Measurements from ENCODE around the gene ZNF611.
"Not testable (repeated sequence)": the region's sequence is repeated elsewhere in the genome, so short reads cannot be mapped to it uniquely, and the experiment has no call there.

ZNF611 gene

GRCh38 chr19:52679598-52679997 lies 55.2 kb downstream of the ZNF611 start:
- ATAC-seq, result no peak
- Mint-ChIP-seq H3K27me3 (no peaks in the 10 kb centered on the region), H3K27ac (no peak overlapping the region), H3K9me3 (peaks cover 22% of the 10 kb centered on the region), H3K4me1 (peaks cover 3% of the 10 kb centered on the region), H3K36me3 (ENCODE audit: low read depth) (peaks cover 55% of the 10 kb centered on the region), H3K4me3 (no peak overlapping the region)
- DNase-seq, result no peak

DNA sequence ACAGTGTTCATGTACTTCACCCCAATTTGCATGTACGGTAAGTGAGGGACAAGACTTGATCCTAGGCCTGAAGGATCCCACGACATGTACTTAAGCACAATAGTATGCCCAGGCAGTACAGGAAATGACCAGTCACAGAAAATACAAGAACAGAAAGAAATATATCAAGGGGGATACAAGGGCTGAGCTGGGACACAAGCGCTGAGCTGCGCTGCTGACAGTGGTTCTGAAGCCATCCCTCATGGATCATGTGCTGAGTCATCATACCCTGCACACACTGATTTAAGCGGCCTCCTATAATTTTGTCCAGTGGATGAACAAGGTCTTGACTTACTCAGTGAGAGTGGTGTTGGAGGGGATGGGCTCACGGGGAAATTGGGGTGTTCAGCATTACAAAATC lies 59.6 kb downstream of the ZNF611 start:
- H3K27ac Mint-ChIP-seq, DNase-seq, H3K4me1 Mint-ChIP-seq, ATAC-seq, H3K4me3 Mint-ChIP-seq, H3K27me3 Mint-ChIP-seq: not testable (repeated sequence)
- peaks cover 66% of the 10 kb centered on the region for H3K36me3 Mint-ChIP-seq (ENCODE audit: low read depth)
- H3K9me3 Mint-ChIP-seq, result peaks cover 17% of the 10 kb centered on the region

DNA sequence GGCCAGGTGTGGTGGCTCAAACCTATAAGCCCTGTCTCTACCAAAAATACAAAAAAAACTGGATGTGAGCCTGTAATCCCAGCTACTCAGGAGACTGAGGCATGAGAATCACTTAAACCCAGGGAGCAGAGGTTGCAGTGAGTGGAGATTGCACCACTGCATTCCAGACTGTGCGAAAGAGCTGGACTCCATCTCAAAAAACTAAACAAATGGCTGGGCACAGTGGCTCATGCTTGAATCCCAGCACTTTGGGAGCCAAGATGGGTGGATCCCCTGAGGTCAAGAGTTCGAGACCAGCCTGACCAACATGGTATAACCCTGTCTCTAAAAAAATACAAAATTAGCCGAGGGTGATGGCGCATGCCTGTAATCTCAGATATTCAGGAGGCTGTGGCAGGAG lies 61.8 kb downstream of the ZNF611 start:
- H3K4me1 Mint-ChIP-seq, result peaks cover 4% of the 10 kb centered on the region
- H3K36me3 Mint-ChIP-seq (ENCODE audit: low read depth), result peaks cover 69% of the 10 kb centered on the region
- H3K27me3 Mint-ChIP-seq, result no peaks in the 10 kb centered on the region
- no peak overlapping the region for H3K4me3 Mint-ChIP-seq
- H3K9me3 Mint-ChIP-seq, result peaks cover 21% of the 10 kb centered on the region
- H3K27ac Mint-ChIP-seq, result no peak overlapping the region
- no peak for DNase-seq
- no peak for ATAC-seq

GRCh38 chr19:52670046-52670445 lies 64.8 kb downstream of the ZNF611 start:
- H3K4me3 Mint-ChIP-seq, result no peak overlapping the region

GRCh38 chr19:52669586-52669985 lies 65.3 kb downstream of the ZNF611 start:
- no peaks in the 10 kb centered on the region for H3K27me3 Mint-ChIP-seq
- no peak overlapping the region for H3K4me3 Mint-ChIP-seq
- H3K36me3 Mint-ChIP-seq (ENCODE audit: low read depth), result peaks cover 67% of the 10 kb centered on the region
- H3K4me1 Mint-ChIP-seq, result peaks cover 4% of the 10 kb centered on the region
- DNase-seq (no peak), ATAC-seq (no peak)
- peaks cover 4% of the 10 kb centered on the region for H3K9me3 Mint-ChIP-seq
- no peak overlapping the region for H3K27ac Mint-ChIP-seq

More at GRCh38 chr19:52670046-52670445, 64.8 kb downstream of the ZNF611 start:
- Mint-ChIP-seq H3K27ac (no peak overlapping the region), H3K27me3 (no peaks in the 10 kb centered on the region), H3K4me1 (peaks cover 4% of the 10 kb centered on the region), H3K36me3 (ENCODE audit: low read depth) (peaks cover 68% of the 10 kb centered on the region), H3K9me3 (peaks cover 8% of the 10 kb centered on the region)
- no peak for ATAC-seq
- DNase-seq, result no peak

- no peak overlapping the region for H3K27ac Mint-ChIP-seq
- no peaks in the 10 kb centered on the region for H3K27me3 Mint-ChIP-seq
- DNase-seq, result no peak
- peaks cover 64% of the 10 kb centered on the region for H3K36me3 Mint-ChIP-seq (ENCODE audit: low read depth)
- no peak overlapping the region for H3K4me3 Mint-ChIP-seq
- no peak for ATAC-seq
- no peaks in the 10 kb centered on the region for H3K4me1 Mint-ChIP-seq
- H3K9me3 Mint-ChIP-seq, result peaks cover 4% of the 10 kb centered on the region
Measured at GRCh38 chr19:52667972-52668371, 66.9 kb downstream of the ZNF611 start.

DNA sequence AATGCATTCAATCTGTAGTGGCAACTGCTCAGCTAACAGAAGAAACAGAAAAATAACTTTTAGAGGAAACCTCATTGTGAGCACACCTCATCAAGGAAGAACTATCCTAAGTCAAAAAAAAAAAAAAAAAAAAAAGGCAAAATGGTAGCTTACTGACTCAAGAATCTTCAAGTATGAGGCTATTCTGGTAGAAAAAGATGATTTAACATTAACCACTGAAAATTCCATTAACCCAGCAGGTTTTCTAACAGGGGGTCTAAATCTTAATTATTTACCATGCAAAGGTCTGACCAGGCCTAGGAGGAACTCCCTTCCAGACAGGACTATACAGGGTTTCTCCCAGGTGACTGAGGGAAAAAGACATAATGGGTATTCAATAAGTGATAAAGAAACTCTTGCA lies 68.3 kb downstream of the ZNF611 start:
- no peak for DNase-seq
- Mint-ChIP-seq H3K4me1 (peaks cover 8% of the 10 kb centered on the region), H3K27me3 (no peaks in the 10 kb centered on the region), H3K9me3 (peaks cover 10% of the 10 kb centered on the region), H3K27ac (no peak overlapping the region), H3K36me3 (ENCODE audit: low read depth) (peaks cover 64% of the 10 kb centered on the region), H3K4me3 (no peak overlapping the region)
- no peak for ATAC-seq

DNA sequence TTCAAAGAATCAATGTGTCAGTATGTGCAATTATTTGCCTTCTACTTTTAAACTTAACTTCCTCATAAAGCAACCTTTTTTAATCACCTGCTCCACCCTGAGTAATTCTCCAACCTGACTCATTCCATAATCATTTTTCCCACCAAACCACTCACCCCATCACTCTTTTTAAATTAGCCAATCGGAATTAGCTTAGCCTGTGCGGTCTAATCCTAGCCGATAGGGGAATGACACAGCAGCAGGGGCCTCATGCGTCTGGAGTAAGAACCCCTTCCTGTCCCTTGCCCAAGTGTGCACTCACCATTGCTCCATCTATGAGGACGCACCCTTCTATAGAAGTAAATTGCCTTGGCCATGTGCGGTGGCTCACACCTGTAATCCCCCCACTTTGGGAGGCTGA lies 69.3 kb downstream of the ZNF611 start:
- H3K9me3 Mint-ChIP-seq, result peaks cover 10% of the 10 kb centered on the region
- H3K27ac Mint-ChIP-seq, result no peak overlapping the region
- ATAC-seq (no peak), DNase-seq (no peak)
- no peak overlapping the region for H3K4me3 Mint-ChIP-seq
- peaks cover 9% of the 10 kb centered on the region for H3K4me1 Mint-ChIP-seq
- peaks cover 67% of the 10 kb centered on the region for H3K36me3 Mint-ChIP-seq (ENCODE audit: low read depth)
- H3K27me3 Mint-ChIP-seq, result no peaks in the 10 kb centered on the region

DNA sequence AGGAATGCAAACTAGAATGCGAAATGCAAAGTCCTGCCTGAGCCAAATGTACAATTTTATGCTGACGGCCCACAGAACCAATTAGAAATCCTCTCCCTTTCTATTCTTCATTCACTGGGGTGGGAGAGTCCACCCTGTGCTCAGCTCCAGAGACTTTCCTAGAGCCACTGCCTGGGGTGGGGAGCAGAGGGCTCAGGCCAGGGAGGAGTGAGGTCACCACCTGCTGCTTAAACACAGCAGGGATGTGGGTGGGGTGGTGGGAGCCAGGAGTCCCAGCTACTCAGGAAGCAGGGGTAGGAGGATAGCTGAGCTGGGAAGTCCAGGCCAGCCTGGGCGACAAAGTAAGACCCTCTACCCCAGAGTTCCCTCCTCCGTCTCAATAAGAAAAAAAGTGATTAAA lies 69.8 kb downstream of the ZNF611 start:
- DNase-seq (no peak), ATAC-seq (no peak)
- Mint-ChIP-seq H3K27ac (no peak overlapping the region), H3K4me3 (no peak overlapping the region), H3K36me3 (ENCODE audit: low read depth) (peaks cover 69% of the 10 kb centered on the region), H3K27me3 (no peaks in the 10 kb centered on the region), H3K4me1 (peaks cover 9% of the 10 kb centered on the region), H3K9me3 (peaks cover 8% of the 10 kb centered on the region)

- DNase-seq (no peak), ATAC-seq (no peak)
- Mint-ChIP-seq H3K27ac (no peak overlapping the region), H3K4me1 (peaks cover 12% of the 10 kb centered on the region), H3K36me3 (ENCODE audit: low read depth) (peaks cover 69% of the 10 kb centered on the region), H3K27me3 (no peaks in the 10 kb centered on the region), H3K9me3 (peaks cover 9% of the 10 kb centered on the region), H3K4me3 (no peak overlapping the region)
Measured at GRCh38 chr19:52664461-52664860, 70.4 kb downstream of the ZNF611 start.

GRCh38 chr19:52662631-52663030 lies 72.2 kb downstream of the ZNF611 start:
- no peak overlapping the region for H3K4me3 Mint-ChIP-seq
- DNase-seq, result no peak
- peaks cover 12% of the 10 kb centered on the region for H3K9me3 Mint-ChIP-seq
- no peak for ATAC-seq
- H3K27ac Mint-ChIP-seq, result no peak overlapping the region
- peaks cover 15% of the 10 kb centered on the region for H3K4me1 Mint-ChIP-seq
- peaks cover 79% of the 10 kb centered on the region for H3K36me3 Mint-ChIP-seq (ENCODE audit: low read depth)
- H3K27me3 Mint-ChIP-seq, result no peaks in the 10 kb centered on the region

DNA sequence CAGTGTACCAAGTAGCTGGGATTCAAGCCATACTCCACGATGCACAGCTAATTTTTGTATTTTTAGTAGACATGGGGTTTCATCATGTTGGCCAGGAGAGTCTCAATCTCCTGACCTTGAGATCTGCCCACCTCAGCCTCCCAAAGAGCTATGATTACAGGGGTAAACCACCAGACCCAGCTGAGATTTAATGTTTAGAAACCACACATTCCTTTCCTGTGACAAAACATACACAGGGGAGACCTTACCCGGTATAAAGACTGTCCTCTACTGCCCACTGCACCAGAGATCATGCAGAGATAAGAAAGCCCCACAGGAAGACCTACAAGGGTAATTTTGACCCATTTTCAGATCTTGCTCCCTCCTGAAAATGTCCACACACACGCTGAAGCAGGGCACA lies 73.9 kb downstream of the ZNF611 start:
- no peak for DNase-seq
- peaks cover 78% of the 10 kb centered on the region for H3K36me3 Mint-ChIP-seq (ENCODE audit: low read depth)
- H3K27ac Mint-ChIP-seq, result no peak overlapping the region
- no peak for ATAC-seq
- no peaks in the 10 kb centered on the region for H3K27me3 Mint-ChIP-seq
- H3K4me3 Mint-ChIP-seq, result no peak overlapping the region
- peaks cover 15% of the 10 kb centered on the region for H3K4me1 Mint-ChIP-seq
- peaks cover 19% of the 10 kb centered on the region for H3K9me3 Mint-ChIP-seq

GRCh38 chr19:52659013-52659412 lies 75.8 kb downstream of the ZNF611 start:
- Mint-ChIP-seq H3K27me3 (no peaks in the 10 kb centered on the region), H3K36me3 (ENCODE audit: low read depth) (peaks cover 84% of the 10 kb centered on the region), H3K4me3 (no peak overlapping the region), H3K4me1 (peaks cover 15% of the 10 kb centered on the region), H3K27ac (no peak overlapping the region), H3K9me3 (peaks cover 25% of the 10 kb centered on the region)
- DNase-seq, result no peak
- ATAC-seq, result no peak

GRCh38 chr19:52658595-52658994 lies 76.2 kb downstream of the ZNF611 start:
- no peak overlapping the region for H3K4me3 Mint-ChIP-seq
- peaks cover 15% of the 10 kb centered on the region for H3K4me1 Mint-ChIP-seq
- peaks cover 88% of the 10 kb centered on the region for H3K36me3 Mint-ChIP-seq (ENCODE audit: low read depth)
- H3K9me3 Mint-ChIP-seq, result peaks cover 28% of the 10 kb centered on the region
- no peak overlapping the region for H3K27ac Mint-ChIP-seq
- DNase-seq, result no peak
- H3K27me3 Mint-ChIP-seq, result no peaks in the 10 kb centered on the region
- ATAC-seq, result no peak

DNA sequence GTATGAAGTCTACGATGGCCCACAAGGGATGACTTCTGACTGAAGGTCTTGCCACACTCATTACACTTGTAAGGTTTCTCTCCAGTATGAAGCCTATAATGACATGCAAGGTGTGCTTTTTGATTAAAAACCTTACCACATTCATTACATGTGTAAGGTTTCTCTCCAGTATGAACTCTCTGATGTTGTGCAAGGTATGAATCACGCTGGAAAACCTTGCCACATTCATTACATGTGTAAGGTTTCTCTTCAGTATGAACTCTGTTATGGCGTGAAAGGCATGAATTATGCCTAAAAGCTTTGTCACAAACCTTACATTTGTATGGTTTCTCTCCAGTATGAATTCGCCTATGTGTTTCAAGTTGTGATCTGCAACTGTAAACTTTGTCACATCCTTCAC lies 81.7 kb downstream of the ZNF611 start:
- H3K36me3 Mint-ChIP-seq (ENCODE audit: low read depth), result peaks cover 90% of the 10 kb centered on the region

More for the DNA sequence above, 81.7 kb downstream of the ZNF611 start:
- H3K4me3 Mint-ChIP-seq, result no peak overlapping the region
- peaks cover 61% of the 10 kb centered on the region for H3K9me3 Mint-ChIP-seq
- DNase-seq (no peak), ATAC-seq (no peak)
- no peak overlapping the region for H3K27ac Mint-ChIP-seq
- H3K4me1 Mint-ChIP-seq, result no peaks in the 10 kb centered on the region
- no peaks in the 10 kb centered on the region for H3K27me3 Mint-ChIP-seq

Data from activated naive CD8-positive, alpha-beta T cell treated with anti-CD3 and anti-CD28 coated beads, Interleukin-2, amount 50 U/mL, for 24 hours (primary cell).